H7 (cell line): ENCODE measurements around the gene ZNF804B. TPM values are rescaled to one million over a fixed set of nuclear protein-coding genes. Genes with fewer than 3 reads are reported as not detected.
A peak's percentile ranks its signal among the peaks of the same experiment; 100 is the strongest.

ENCODE experiments used
- DNase-seq: peaks from one replicate; pipeline ENCODE4 v3.0.0; 2012
- H3K27me3 ChIP-seq: 2 replicates; pipeline ENCODE4 v1.6.0; 2011; ENCODE audit warnings: mild to moderate bottlenecking, low read length; ENCODE audit not compliant: control insufficient read depth, insufficient read depth
- H3K36me3 ChIP-seq: replicated peaks from 2 replicates; pipeline ENCODE4 v1.5.1; 2011; ENCODE audit warnings: low read length; ENCODE audit not compliant: control insufficient read depth, insufficient read depth
- H3K4me3 ChIP-seq: 2 replicates; pipeline ENCODE4 v1.5.1; 2011; ENCODE audit warnings: low read depth, mild to moderate bottlenecking, control low read depth, low read length, moderate library complexity; ENCODE audit not compliant: insufficient read depth
- total RNA-seq: library from RNA; depleted of rRNA; stranded (reverse); fragments of >200 nt; shearing (Covaris generic); gene quantifications from 2 replicates; pipeline ENCODE4 v1.2.3, GENCODE V29; 2014; rRNA removed

Gene ZNF804B
- total RNA-seq, result not detected in 2 replicates

- peak; percentile 78 for DNase-seq
- peaks cover 37% of the 10 kb centered on the region for H3K27me3 ChIP-seq
- peak within 1 kb of the TSS; percentile 31 for H3K4me3 ChIP-seq
- no peaks in the 10 kb centered on the region for H3K36me3 ChIP-seq
These were observed at the start of gene ZNF804B for GRCh38 chr7:88759230-88760135. ZNF804B (plus strand) TSS chr7:88759700; CDS start chr7:88759977, 277 bp downstream.

GRCh38 chr7:88735920-88736319 lies 23.6 kb upstream of the ZNF804B start:
- no peak for DNase-seq
- Histone ChIP-seq H3K4me3 (no peak overlapping the region), H3K27me3 (no peaks in the 10 kb centered on the region), H3K36me3 (no peaks in the 10 kb centered on the region)

- Histone ChIP-seq H3K27me3 (no peaks in the 10 kb centered on the region), H3K4me3 (no peak overlapping the region), H3K36me3 (no peaks in the 10 kb centered on the region)
- no peak for DNase-seq
These were observed 21.9 kb upstream of the ZNF804B start for GRCh38 chr7:88737632-88738031.

- H3K4me3 ChIP-seq, result no peak overlapping the region
- no peaks in the 10 kb centered on the region for H3K36me3 ChIP-seq
- DNase-seq, result no peak
- no peaks in the 10 kb centered on the region for H3K27me3 ChIP-seq
These were observed 13.4 kb upstream of the ZNF804B start for GRCh38 chr7:88746126-88746525.

GRCh38 chr7:88756802-88757201 lies 2.7 kb upstream of the ZNF804B start:
- Histone ChIP-seq H3K36me3 (no peaks in the 10 kb centered on the region), H3K4me3 (no peak overlapping the region), H3K27me3 (peaks cover 37% of the 10 kb centered on the region)
- DNase-seq, result no peak

GRCh38 chr7:88757371-88757770 lies 2.1 kb upstream of the ZNF804B start:
- no peak for DNase-seq
- no peaks in the 10 kb centered on the region for H3K36me3 ChIP-seq
- H3K4me3 ChIP-seq, result no peak overlapping the region
- H3K27me3 ChIP-seq, result peaks cover 37% of the 10 kb centered on the region

GRCh38 chr7:88758381-88759229 lies 895 bp upstream of the ZNF804B start:
- H3K27me3 ChIP-seq, result peaks cover 37% of the 10 kb centered on the region
- peak overlapping the region; percentile 31 for H3K4me3 ChIP-seq
- DNase-seq, result peak; percentile 23
- H3K36me3 ChIP-seq, result no peaks in the 10 kb centered on the region

GRCh38 chr7:88760136-88760515 lies 626 bp downstream of the ZNF804B start:
- H3K27me3 ChIP-seq, result peaks cover 37% of the 10 kb centered on the region
- no peaks in the 10 kb centered on the region for H3K36me3 ChIP-seq
- DNase-seq, result no peak
- no peak overlapping the region; the same call in 1 of the 2 replicates for H3K4me3 ChIP-seq

GRCh38 chr7:88761779-88762178 lies 2.3 kb downstream of the ZNF804B start:
- Histone ChIP-seq H3K4me3 (no peak overlapping the region), H3K27me3 (peaks cover 36% of the 10 kb centered on the region)

GRCh38 chr7:88771417-88771816 lies 11.9 kb downstream of the ZNF804B start:
- H3K4me3 ChIP-seq, result no peak overlapping the region
- DNase-seq, result no peak
- H3K36me3 ChIP-seq, result no peaks in the 10 kb centered on the region
- H3K27me3 ChIP-seq, result no peaks in the 10 kb centered on the region

More at GRCh38 chr7:88761779-88762178, 2.3 kb downstream of the ZNF804B start:
- H3K36me3 ChIP-seq, result no peaks in the 10 kb centered on the region
- peak; percentile 10 for DNase-seq

GRCh38 chr7:88772776-88773175 lies 13.3 kb downstream of the ZNF804B start:
- no peak for DNase-seq
- Histone ChIP-seq H3K36me3 (no peaks in the 10 kb centered on the region), H3K27me3 (no peaks in the 10 kb centered on the region), H3K4me3 (no peak overlapping the region)

GRCh38 chr7:88775838-88776237 lies 16.3 kb downstream of the ZNF804B start:
- no peak overlapping the region for H3K4me3 ChIP-seq
- no peaks in the 10 kb centered on the region for H3K36me3 ChIP-seq
- no peak for DNase-seq
- H3K27me3 ChIP-seq, result no peaks in the 10 kb centered on the region

- Histone ChIP-seq H3K27me3 (no peaks in the 10 kb centered on the region), H3K4me3 (no peak overlapping the region), H3K36me3 (no peaks in the 10 kb centered on the region)
- DNase-seq, result no peak
These were observed 28.3 kb downstream of the ZNF804B start for GRCh38 chr7:88787777-88788176.

GRCh38 chr7:88789480-88790064 lies 30.1 kb downstream of the ZNF804B start:
- DNase-seq, result no peak

More at GRCh38 chr7:88789480-88790064, 30.1 kb downstream of the ZNF804B start:
- H3K27me3 ChIP-seq, result no peaks in the 10 kb centered on the region
- no peak overlapping the region for H3K4me3 ChIP-seq
- H3K36me3 ChIP-seq, result no peaks in the 10 kb centered on the region
